WI38 (cell line): ENCODE data around the gene FRMD4A.

Experiments used
- H3K4me3 ChIP-seq: 2 replicates; pipeline ENCODE4 v1.5.1; 2011; ENCODE audit warnings: low read depth, mild to moderate bottlenecking, control low read depth, low read length
- CTCF ChIP-seq: IDR thresholded peaks from 2 replicates; pipeline ENCODE4 v1.5.1; 2012; ENCODE audit warnings: low read depth, mild to moderate bottlenecking, control low read depth, low read length

Gene FRMD4A

GRCh38 chr10:13970236-13970956, 360.3 kb downstream of the FRMD4A start:
- H3K4me3 ChIP-seq: no peak overlapping the region
- TF ChIP-seq CTCF: no peak

GRCh38 chr10:13969792-13970140, 361.0 kb downstream of the FRMD4A start:
- H3K4me3 ChIP-seq: no peak overlapping the region
- no peak for TF ChIP-seq CTCF

- no peak for TF ChIP-seq CTCF
- no peak overlapping the region for H3K4me3 ChIP-seq
Measured at GRCh38 chr10:13969118-13969791, 361.5 kb downstream of the FRMD4A start.

- H3K4me3 ChIP-seq: no peak overlapping the region
- no peak for TF ChIP-seq CTCF
Measured at GRCh38 chr10:13961853-13962252, 368.9 kb downstream of the FRMD4A start.

- no peak overlapping the region for H3K4me3 ChIP-seq
- TF ChIP-seq CTCF: no peak
Measured at GRCh38 chr10:13961097-13961496, 369.6 kb downstream of the FRMD4A start.

- no peak for TF ChIP-seq CTCF
Measured at GRCh38 chr10:13960603-13961002, 370.1 kb downstream of the FRMD4A start.

GRCh38 chr10:13959443-13960359, 371.0 kb downstream of the FRMD4A start:
- H3K4me3 ChIP-seq: no peak overlapping the region
- no peak for TF ChIP-seq CTCF

More at GRCh38 chr10:13960603-13961002, 370.1 kb downstream of the FRMD4A start:
- H3K4me3 ChIP-seq: no peak overlapping the region
